HG02763 (cell line): ENCODE measurements around the gene TRIM27.
"Not testable (repeated sequence)": the region's sequence is repeated elsewhere in the genome, so short reads cannot be mapped to it uniquely, and the experiment has no call there.

Experiments
- ATAC-seq: cut with Tn5 transposase; IDR thresholded peaks from one replicate; pipeline ENCODE4 v1.9.1; 2021; ENCODE audit warnings: mild to moderate bottlenecking, moderate library complexity; ENCODE audit not compliant: unreplicated experiment

The TRIM27 gene

GRCh38 chr6:28866205-28867085, 57.3 kb downstream of the TRIM27 start:
- peak; percentile 43 for ATAC-seq

DNA sequence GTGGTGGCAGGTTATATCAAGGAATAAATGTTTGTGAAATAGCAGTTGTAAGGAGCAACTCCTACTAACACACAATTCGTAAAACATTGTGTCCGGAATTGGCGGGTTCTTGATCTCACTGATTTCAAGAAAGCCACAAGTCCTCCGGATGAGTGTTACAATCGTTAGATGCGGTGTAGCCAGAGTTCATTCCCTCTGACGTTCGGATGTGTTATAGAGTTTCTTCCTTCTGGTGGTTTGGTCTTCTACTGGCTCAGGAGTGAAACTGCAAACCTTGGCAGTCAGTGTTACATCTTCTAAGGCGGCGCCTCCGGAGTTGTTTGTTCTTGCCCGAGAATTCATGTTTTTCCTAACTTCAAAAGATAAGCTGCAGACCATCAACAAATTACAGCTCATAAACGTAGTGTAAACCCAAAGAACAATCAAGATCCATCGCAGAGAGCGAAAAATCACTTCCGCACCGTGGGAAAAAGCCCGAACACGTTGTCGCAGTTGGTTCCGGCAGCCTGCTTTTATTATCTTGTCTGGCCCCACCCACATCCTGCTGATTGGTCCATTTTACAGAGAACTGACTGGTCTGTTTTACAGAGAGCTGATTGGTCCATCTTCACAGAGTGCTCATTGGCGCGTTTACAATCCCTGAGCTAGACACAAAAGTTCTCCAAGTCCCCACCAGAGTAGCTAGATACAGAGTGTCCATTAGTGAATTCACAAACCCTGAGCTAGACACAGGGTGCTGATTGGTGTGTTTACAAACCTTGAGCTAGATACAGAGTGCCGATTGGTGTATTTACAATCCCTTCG, 58.2 kb downstream of the TRIM27 start:
- ATAC-seq, result no peak

DNA sequence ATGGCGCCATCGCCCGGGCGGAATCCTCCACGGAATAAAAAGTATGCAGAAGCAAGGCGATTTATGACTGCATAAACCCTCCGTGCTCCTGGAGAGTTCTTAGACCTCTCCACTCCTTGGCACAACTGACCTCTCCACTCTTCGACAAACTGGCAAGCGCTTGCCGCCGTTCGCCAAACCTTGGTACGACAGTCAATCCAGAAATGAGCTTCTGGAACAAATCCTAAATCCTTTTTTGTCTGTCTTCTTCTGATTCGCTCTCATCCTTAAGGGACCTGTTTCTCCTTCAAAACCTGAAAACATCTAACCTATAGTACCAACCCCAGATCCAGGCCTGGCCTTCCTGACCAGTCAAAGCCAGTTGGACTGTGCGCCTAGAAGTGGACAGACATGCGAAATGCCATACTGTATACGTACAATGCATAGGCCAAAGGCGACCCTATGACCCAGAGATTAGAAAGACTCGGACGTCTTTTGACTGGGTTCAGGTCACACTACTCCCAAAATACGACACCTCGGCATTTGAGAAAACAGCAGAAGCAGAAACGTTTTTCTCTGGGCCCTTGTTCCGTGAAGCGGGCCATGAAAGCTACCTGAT, 59.4 kb downstream of the TRIM27 start:
- no peak for ATAC-seq

DNA sequence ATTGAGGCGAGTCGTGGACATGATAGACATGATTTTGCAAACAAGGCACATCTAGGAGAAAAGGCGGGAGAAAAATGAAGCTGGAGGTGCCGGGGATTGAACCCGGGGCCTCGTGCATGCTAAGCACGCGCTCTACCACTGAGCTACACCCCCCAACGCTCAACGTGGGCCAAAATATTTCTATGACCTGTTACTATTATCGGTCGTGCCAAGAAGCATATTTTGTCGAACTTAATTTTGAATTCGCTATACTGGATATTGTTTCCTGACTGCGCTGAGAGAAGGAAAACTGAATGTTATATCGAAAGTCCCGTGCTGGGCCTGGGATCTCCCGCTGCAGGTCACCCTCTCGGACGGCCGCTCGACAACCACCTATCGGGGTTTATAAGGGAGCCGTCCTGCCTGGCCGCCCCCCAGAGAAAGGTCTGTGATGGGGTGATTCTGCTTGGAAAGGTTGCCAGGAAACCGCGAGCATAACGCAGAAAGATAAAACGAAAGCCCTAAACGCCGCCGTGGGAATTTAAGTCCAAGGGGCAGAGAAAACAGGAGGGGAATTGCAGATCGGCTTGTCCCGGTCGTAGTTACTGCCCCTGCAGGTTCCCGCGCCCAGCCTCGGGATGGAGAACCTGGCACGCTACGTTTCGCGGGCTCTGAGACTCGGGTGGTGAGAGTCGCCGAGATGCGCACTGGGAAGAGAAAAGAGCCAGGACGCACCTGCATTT, 60.0 kb downstream of the TRIM27 start:
- no peak for ATAC-seq

GRCh38 chr6:28862077-28862476, 61.7 kb downstream of the TRIM27 start:
- ATAC-seq, result no peak

DNA sequence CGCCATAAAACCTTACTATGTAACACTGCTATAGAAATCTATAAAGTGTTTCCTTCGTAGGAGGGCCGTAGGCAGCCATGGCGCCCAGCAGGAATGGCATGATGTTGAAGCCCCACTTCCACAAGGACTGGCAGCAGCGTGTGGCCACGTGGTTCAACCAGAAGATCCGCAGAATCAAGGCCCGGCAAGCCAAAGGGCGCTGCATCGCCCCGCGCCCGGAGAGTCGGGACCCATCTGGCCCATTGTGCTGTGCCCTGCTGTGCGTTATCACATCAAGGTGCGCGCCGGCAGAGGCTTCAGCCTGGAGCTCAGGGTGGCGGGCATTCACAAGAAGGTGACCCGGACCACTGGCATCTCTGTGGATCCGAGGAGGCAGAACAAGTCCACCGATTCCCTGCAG, 62.4 kb downstream of the TRIM27 start:
- no peak for ATAC-seq

DNA sequence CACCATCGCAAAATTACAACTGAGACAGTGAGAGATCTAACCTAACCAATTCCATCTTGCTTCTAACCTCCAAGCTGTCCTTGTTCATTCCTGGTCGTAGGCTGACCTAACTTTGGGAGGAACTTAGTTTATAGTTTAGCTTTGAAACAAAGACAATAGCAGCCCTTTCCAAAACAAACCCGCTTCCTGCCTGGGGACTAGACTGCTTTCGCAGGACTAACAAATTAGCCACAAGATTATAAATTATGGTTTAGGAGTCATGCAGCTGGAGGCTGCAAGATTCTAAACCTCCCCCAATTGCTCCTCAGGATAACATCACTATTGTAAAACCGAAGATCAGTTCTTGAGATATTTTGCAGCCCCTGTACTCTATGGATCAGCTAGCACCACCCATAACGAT, 63.2 kb downstream of the TRIM27 start:
- ATAC-seq, result no peak

DNA sequence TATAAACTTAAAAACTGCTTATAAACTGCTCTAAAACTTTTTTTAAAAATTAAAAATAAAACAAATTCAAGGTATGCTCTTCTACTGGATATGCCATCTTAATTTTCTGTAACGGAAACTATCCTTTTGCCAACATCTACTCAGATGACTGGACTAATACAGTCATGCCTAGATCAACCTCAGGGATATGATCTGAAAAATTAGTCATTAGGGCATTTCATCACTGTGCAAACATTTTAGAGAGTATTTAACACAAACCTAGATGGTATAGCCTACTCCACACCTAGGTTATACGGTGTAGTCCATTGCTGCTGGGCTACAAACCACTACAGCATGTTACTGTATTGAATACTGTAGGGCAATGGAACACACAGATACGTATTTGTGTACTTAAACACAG, 64.8 kb downstream of the TRIM27 start:
- ATAC-seq, result no peak

- no peak for ATAC-seq
These were observed 67.2 kb downstream of the TRIM27 start for GRCh38 chr6:28856620-28857005.

GRCh38 chr6:28854405-28854804, 69.4 kb downstream of the TRIM27 start:
- ATAC-seq, result not testable (repeated sequence)
